Peyer's patch (tissue), 4 donors: Measurements from ENCODE around the gene EXOC4.

Source experiments
- POLR2A ChIP-seq, 2 donors: fragments of 450-650 bp; IDR thresholded peaks; one replicate each; pipeline ENCODE4 v1.5.1; 2017; ENCODE audit warnings: antibody characterized with exemption in 2 of 2, mild to moderate bottlenecking in 2 of 2, moderate library complexity in 2 of 2
- TF ChIP-seq, protein P1 (sequence below), 6 experiments: fragments of 450-650 bp in 4 of 6; fragments of 200-600 bp in 2 of 6; sonication (generic) in 1 of 6; IDR thresholded peaks; one replicate each; pipeline ENCODE4 v1.5.1; 2017 to 2019; ENCODE audit warnings: antibody characterized with exemption in 6 of 6, mild to moderate bottlenecking in 3 of 6, moderate library complexity in 1 of 6

GRCh38 chr7:134040988-134041387, 788.1 kb downstream of the EXOC4 start:
- TF ChIP-seq, protein P1, sequence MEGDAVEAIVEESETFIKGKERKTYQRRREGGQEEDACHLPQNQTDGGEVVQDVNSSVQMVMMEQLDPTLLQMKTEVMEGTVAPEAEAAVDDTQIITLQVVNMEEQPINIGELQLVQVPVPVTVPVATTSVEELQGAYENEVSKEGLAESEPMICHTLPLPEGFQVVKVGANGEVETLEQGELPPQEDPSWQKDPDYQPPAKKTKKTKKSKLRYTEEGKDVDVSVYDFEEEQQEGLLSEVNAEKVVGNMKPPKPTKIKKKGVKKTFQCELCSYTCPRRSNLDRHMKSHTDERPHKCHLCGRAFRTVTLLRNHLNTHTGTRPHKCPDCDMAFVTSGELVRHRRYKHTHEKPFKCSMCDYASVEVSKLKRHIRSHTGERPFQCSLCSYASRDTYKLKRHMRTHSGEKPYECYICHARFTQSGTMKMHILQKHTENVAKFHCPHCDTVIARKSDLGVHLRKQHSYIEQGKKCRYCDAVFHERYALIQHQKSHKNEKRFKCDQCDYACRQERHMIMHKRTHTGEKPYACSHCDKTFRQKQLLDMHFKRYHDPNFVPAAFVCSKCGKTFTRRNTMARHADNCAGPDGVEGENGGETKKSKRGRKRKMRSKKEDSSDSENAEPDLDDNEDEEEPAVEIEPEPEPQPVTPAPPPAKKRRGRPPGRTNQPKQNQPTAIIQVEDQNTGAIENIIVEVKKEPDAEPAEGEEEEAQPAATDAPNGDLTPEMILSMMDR (IDR thresholded peaks at IDR 0.05): no peak
- TF ChIP-seq POLR2A (IDR thresholded peaks at IDR 0.05): no peak
